NCI-H460 (cell line): ENCODE measurements around the gene SCGB3A1. TPM values are rescaled to one million over a fixed set of nuclear protein-coding genes. Genes with fewer than 3 reads are reported as not detected.

ENCODE experiments used
- DNase-seq: peaks from one replicate; pipeline ENCODE4 v3.0.0-alpha.2; 2016; ENCODE audit warnings: low read depth; ENCODE audit errors: extremely low read depth
- total RNA-seq: library from RNA; depleted of rRNA; stranded (reverse); fragments of >200 nt; shearing (Covaris generic); gene quantifications from 2 replicates; pipeline ENCODE4 v1.2.3, GENCODE V29; 2014

SCGB3A1 gene
- total RNA-seq, 1 experiment from 2014 or later: not detected

DNA sequence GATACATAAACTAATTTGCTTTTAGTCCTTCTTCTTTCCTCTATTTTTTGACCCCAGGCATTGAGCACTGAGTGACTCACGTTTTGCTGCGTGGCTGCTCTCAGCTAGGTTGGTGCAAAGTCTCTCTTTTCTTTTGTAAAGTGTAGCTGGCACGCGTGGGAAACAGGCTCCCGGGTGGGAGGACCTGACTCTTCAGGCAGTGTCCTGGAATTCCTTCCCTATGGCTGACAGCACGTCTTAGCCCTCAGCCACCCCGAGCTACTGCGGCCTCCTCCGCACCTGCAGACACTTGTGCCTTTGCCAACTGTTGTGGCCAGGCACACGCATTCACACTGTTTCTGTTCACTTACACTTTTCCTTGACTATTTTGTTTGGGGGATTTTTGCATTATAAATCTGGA lies 877 bp upstream of the SCGB3A1 start:
- DNase-seq: no peak

DNA sequence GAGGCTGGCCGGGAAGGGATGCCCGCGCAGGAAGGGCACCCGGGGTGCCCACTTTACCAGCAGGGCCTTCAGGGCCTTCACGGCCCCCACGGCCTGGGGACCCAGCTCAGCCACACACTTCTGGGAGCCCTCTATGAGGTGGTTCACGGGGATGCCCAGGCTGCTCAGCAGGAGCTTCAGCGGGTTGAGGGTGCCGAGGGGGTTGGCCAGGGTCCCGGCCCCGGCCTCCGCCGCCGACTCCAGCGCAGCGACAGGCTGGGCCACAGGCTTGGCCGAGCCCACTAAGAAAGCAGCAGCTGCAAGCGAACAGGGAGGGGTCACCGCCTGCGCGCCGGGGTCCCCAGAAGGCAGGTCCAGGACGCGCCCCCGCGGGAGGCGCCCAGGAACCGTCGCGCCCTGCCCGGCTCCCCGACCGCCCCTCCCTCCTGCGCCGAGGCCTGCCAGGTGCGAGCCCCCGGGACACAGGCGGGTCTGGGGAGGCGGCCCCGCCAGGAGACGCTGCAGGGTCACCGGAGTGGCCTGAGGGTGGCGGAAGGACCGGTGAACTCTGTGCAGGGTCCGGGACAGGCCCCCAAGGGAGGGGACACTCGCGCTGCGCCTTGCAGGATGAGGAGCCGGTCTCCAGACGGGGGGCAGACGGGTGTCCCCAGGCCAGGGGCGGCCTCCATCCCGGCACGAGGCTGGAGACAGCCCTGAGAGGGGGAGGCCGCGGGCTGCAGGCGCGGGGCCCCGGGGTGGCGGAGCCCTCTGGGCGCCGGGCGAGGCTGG lies 572 bp downstream of the SCGB3A1 start:
- DNase-seq: no peak

DNA sequence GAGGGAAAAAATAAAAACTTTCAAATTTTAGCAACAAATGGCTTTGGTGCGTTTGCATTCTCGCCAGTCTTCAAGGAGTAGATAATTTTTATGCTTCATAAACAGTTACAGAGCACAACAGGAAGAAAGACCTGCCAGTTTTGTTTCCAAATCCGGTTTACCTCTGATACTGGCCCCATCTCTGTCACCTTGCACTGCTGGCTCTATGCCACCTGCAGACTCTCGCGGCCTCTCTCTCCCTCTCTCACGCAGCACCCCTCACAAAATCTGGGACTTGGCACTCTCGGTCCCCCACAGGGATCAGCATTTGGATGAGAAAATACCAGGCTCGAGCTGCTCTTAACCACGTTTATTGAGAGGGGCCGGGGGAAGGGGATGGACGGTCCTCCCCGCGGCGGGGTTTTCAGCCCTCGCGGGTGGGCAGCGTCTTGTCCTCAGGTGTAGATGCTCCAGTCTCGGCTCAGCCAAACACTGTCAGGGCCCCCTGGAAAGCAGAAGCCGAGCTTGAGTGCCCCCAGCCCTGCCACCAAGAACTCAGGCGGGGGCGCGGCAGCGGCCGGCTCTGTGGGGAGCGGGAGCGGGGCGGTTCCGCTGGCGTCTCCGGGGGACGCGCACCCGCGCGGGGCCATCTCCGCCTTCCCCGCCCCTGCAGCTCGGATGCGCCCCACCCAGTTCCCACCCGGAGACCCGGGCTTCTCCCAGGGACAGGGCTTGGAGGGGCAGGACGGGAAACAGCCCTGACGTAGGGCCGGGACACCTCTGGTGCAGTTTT lies 1.3 kb downstream of the SCGB3A1 start:
- DNase-seq: no peak

DNA sequence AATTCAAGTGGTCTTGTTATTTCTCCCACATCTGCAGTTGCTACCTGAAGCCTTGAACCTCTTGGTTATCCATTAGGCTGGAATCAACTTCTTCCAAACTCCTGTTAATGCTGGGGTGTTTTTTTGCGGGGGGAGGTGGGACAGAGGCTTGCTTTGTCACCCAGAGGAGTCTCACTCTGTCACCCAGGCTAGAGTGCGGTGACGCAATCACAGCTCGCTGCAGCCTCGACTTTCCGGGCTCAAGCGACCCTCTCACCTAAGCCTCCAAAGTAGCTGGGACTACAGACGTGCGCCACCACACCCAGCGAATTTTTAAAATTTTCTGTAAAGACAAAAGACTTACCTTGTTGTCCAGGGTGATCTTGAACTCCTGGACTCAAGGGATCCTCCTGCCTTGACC lies 4.4 kb downstream of the SCGB3A1 start:
- DNase-seq: no peak

DNA sequence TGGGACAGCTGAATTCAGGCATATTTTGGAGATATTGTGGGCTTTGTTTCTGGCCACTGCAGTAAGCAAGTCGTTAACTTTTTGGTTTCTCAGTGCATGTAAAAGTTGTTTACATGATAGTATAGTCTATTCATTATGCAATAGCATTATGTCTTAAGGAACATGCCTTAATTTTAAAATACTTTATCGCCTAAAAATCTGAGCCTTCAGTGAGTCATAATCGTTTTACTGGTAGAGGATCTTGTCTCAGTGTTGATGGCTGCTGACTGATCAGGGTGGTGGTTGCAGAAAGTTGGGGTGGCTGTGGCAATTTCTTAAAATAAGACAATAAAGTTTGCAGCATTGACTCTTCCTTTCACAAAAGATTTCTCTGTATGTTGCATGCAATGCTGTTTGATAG lies 5.1 kb downstream of the SCGB3A1 start:
- DNase-seq: no peak

DNA sequence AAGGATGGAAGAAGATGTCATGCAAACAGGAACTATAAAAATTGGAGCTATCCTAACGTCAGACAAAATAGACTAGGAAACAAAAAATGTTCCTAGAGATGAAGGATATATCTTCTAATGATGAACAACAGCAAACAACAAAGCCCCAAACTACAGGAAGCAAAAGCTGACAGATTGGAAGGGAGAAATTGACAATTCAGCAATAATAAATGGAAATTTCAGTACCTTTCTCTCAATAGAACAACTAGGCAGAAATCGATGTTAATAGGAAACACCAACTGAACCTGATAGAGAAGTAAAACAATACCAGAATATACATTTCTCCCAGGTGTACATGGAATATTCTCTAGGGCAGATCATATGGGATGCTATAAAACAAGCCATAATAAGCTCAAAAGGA lies 7.6 kb downstream of the SCGB3A1 start:
- DNase-seq: no peak

DNA sequence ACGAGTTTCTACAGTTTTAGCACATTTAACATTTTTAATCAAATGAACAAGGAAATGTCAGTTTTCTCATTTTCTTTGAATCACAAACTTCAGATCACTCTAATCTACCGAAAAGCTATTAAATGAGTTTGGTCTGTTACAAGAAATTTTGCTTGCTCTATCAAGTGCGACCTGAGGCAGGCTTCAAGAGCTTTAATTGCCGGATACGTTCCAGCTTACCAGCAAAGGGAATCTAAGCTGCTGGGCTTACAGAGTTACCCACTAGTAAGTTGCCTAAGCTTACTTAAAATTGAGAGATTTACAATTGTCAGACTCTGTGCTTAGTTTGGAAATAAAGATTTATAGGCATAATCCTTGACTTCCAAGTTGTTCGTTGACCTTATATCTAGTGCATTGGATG lies 10.6 kb downstream of the SCGB3A1 start:
- no peak for DNase-seq

DNA sequence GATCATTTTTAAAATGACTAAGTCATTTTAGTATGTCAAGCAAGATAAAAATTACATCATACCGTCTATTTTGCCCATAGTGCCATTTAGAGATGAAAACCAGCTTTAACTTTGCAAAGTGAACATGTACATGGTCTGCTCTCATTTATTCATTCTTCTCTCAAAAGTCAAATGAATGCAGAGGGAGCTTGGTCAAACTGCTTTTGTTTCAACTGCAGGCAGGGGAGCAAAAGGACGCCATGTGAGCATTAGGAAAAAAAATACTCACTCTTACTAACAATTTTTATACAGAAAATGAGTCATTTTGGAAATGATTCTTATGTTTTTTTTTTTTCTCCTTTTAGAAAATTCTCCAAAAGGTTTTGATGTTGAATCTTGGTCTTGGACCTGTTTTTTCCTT lies 15.7 kb downstream of the SCGB3A1 start:
- no peak for DNase-seq

DNA sequence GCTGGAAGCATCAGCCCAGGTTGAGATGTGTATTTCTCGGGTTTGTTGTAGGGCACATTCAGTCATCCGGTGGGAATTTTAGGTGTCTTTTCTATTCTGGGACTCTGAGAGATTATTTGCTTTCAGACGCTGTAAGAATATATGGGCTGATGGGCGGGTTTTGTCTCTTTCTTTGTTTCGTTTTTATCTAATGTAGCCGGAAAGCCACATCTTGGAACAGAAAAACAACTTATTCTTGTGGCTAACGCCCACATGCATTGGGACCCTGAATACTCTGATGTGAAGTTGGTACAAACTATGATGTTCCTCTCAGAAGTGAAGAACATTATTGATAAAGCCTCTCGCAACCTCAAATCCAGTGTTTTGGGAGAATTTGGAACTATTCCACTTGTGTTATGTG lies 22.4 kb downstream of the SCGB3A1 start:
- DNase-seq: no peak

DNA sequence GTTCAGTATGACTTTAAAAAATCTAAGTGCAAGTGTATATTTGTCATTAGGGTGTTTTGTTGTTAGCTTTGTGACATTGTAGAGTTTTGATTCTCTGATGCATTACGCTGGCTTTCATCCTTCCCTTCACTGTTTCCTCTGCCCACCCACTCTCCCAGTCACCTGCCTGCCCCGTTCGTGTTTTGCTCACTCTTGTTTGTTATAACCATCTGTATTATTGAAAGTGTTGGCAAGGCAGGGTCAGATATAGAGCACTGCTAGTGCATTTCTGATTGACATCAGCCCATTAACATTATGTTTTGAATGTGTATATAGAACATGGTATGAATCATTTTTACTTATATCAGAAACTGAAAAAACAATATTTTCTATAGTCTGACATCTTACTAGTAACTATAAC lies 27.3 kb downstream of the SCGB3A1 start:
- no peak for DNase-seq

DNA sequence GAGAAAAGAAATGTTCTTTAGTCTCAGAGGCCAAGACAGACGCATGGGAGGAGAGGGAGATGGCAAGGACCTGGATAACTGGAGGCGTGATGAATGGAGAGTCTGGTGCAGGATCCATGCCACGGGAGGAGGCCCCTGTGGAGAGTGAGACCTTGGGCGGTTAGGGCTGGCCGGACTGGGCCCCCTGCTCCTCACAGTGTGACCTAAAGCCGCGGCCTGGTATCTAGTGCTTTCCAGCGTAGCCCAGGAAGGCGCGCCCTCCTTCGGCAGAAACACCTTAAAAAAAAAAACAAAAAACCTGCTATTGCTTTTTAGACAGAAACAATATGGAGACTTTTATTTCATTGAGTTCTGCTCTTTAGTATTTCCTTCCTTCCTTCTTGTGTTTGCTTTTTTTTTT lies 33.1 kb downstream of the SCGB3A1 start:
- DNase-seq: no peak

DNA sequence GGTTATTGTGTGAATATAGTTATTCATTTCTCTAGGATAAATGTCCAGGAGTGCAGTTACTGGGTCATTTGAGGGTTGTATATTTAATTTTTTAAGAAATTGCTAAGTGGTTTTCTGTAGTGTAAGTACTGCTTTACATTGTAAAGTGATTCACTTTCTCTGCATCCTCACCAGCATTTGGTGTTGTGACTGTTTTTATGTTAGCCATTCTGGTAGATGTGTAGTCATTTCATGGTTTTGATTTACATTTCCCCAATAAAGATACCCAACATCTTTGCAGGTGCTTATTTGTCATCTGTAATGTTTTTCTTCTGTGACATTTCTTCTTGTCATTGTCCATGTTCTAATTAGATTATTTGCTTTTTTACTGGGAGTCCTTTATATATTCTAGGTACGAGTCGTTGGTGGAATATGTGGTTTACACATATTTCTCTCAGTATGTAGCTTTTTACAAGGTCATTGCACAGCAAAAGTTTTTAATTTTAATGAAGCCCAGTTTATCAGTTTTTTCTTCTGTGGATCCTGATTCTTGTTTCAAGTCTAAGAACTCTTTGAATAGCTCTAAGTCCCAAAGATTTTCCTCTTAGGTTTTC lies 34.0 kb downstream of the SCGB3A1 start:
- DNase-seq: no peak

DNA sequence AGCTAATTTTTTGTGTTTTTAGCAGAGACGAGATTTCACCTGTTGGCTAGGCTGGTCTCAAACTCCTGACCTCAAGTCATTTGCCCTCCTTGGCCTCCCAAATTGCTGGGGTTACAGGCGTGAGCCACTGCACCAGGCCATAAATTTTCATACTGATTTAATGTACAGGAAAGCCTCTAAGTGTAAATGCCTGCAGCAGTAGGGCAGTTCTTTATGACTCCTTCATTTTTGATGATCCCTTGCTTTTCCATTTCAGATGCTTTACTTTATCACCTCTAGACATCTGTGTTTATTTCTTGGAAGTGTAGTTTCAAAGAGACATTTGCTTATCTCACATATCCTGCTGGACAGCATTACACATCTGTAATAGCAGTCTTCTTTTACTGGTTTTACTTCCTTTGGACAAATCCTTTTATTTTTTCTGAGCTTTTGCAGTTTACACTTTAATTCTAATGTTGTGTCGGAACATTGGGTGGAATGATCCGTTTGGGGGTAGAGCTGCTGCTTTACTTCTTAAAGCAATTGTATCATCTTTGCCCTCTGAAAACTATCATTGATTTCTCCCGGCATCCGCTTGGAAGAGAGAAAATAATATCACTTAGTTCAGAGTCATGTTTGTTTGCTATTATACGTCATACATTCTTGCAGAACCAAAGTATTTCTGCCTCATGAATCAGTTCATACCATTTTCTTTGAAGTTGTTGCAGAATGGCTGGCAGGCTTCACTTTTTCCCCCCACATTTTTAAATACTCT lies 36.0 kb downstream of the SCGB3A1 start:
- no peak for DNase-seq

DNA sequence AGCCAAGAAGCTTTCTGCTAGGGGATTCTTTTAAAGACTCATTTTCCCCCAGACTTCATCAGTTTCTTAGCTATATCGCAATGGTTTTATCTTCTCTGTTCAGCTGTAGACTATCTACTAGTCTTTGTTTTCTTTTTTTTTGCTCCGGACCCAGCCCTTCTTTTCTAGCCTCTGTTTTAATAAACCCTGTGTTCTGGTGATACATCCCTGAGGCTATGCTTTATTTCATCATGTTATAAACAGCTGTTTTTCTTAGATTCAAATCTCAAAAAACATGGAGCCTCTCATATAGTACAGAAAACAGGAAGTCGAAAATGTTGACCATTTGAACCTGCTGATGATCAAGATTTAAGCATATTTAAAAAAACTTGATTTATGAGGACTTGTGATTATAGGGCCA lies 37.8 kb downstream of the SCGB3A1 start:
- DNase-seq: no peak

DNA sequence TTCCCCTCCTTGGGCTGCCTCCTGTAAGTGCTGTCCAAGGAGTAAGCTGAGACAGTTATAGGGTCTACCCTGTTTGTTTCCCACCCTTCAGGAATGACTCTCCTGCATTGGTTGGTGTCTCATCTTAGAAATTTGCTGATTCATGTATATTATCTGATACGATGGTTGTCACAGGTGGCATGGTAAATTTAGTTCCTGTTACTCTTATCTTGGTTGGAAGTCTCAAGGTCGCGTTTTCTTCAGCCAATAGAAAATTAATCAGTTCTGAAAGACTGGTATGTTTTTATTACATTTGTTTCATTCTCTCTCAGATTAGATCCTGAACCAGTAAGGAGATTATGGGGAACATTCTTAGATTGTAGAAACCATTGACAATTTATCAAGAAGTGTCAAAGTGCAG lies 42.7 kb downstream of the SCGB3A1 start:
- DNase-seq: no peak

DNA sequence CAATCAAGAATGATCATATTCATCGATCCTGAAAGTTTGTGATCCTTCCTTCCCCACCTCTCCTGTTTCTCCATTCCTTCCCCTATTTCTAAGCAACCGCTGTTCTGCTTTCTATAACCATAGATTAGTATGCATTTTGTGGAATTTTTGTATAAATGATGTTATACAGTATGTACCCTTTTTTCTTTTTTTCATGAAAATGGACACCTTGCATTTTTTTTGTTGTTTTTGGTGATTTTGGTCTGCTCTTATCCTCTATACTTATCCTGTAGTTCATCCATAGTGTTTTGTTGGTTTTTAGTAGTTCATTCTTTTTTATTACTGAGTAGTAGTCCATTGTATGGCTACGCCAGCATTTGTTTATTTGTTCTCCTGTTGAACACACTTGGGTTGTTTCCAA lies 46.1 kb downstream of the SCGB3A1 start:
- DNase-seq: no peak

DNA sequence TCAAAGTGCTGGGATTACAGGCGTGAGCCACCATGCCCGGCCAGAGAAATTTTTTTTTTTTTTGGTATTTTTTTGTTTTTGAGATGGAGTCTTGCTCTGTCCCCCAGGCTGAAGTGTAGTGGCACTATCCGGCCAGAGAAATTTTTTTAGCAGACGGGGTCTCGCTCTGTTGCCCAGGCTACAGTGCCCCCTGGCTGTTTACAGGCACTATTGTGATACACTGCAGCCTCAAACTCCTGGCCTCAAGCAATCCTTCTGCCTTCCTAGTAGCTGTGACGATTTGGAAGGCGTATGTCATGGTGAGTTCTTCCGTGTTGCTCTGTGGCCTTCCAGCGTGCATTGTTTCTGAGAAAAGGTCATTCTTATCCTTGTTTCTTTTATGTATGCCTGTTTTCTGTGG lies 49.6 kb downstream of the SCGB3A1 start:
- no peak for DNase-seq
